Left kidney (tissue), 2 donors: ENCODE results near the gene HOXA2. TPM values are rescaled to one million over a fixed set of nuclear protein-coding genes. Genes with fewer than 3 reads are reported as not detected.

Source experiments
- DNase-seq: peaks from one replicate; pipeline ENCODE4 v3.0.0-alpha.2; 2013
- polyA plus RNA-seq: library from polyadenylated mRNA; unstranded; fragments of 120-200 nt; gene quantifications from one replicate; pipeline ENCODE4 v1.2.1, GENCODE V29; 2013; ENCODE audit not compliant: insufficient read length

Gene HOXA2
- polyA plus RNA-seq, 1 donor = 13.9 TPM

DNA sequence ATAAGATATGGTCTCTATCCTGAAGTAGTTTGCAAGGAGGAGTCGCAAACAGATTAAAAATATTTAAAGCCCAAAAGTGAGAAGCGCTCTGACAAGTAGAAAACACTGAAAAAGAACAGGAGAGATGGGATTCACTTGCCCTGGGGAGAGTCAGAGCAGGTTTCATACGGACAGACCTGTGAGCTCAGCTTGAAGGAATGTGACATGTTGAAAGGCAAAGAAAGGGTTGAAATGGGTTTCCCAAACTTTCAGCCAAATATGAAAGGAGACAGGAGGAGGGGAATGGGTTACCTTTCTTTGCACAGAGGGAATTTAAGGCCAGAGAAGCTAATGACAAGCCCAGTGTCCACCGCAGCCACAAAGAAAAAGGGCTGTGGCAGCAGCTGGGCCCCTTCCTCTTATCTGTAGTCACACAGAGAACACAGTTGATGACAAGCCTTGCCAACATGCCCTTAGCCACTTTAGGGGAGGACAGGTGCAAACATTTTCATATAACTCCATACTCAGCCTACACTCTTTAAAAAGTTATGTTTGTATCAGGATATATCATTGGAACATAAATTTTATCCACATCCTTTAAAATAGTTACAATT, 21.5 kb downstream of the HOXA2 start:
- no peak for DNase-seq

DNA sequence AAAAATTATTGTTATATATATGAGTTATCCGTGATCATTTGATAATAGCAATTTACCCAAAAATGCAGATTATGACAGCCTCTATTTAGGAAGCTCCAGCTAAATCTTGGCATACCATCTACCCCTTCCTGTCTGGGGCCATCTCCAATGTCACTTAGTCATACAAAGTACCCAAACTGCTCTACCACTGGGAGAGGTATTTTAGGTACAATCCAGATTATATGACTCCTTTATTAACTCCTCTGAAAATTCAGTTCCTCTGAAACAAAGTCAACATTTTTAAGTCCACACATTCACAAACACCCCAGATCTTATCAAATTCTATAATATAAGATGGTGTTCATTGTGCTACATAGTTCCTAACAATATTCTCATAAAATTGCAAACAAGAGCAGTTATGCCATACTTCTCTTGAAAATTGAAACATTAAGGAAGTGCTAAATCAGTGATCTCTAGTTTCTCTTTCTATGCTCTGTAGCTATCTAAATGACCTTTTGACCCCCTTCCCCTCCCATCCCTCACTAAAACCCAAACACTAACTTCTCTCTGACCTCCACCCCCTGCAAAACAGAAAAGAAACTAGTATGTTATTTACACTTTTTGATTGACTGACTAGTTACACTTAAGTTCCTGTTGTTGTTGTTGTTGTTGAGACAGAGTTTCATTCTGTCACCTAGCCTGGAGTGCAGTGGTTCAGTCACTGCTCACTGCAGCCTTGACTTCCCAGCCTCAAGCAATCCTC, 23.1 kb downstream of the HOXA2 start:
- DNase-seq = no peak

DNA sequence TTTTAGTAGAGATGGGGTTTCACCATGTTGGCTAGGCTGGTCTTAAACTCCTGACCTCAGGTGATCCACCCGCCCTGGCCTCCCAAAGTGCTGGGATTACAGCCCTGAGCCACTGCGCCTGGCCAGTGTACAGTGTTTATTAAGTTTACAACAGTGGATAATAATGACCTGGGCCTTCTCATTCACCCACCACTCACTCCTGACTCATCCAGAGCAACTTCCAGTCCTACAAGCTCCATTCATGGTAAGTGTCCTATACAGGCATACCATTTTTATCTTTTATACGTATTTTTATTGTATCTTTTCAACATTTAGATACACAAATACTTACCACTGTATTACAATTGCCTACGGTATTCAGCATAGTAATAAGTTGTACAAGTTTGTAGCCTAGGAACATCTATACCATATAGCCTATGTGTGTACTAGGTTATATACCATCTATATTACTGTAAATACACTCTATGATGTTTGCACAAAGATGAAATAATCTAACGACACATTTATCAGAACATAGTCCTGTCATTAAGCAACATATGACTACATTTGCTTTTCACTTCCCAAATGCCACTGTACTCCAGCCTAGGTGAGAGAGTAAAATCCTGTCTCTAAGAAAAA, 23.8 kb downstream of the HOXA2 start:
- no peak for DNase-seq

DNA sequence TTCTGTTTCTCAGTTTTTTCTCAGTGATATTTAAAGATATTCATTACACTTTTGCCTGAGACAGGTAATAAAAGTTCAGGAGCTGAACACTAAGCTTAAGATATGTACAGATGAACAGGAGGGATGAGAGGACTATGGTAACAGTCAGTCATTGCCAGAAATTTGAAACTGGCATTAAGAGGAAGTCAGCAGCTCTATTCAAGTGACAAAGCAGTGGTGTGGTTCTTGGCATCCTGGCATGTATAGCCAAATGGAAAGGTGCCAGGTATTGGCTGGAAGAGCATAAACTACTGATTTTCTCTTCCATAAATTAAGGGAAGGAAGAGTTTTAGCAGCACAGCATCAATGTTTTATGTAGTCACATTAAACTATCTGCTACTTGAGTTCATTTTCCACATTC, 29.4 kb downstream of the HOXA2 start:
- DNase-seq = no peak

DNA sequence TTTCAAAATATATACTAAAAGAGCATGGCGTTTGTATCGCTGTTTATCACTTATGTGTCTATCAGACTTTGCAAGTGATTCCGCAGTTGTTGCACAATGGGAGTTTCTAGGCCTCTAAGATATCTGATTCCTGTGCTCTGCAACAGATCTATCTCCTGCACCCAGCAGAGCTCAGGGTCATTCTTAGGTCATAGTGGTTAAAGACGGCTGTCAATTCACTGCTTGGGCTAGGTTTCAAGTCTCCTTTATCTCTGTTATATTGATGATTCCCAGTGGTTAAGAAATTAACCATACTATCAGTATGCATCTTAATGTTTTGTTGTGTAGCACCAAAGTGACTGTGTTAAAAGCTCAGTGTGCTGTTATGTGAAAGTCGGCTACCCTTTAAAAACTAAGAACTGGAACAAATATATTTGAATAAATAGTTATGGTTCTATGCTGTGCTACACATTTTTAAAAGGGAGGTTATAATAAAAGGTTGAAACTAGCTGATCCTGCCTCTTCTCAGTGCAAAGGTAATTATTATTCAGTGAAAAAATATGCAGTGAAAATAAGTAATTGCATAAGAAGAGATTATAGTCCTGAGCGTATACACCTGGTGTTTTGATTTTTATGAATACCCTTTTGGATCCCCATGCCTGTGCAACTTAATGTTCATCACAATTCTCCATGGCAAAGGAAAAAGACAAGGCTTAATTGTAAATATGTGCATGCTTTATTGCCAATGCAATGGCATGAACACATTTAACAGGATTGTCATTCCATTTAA, 30.7 kb downstream of the HOXA2 start:
- no peak for DNase-seq

DNA sequence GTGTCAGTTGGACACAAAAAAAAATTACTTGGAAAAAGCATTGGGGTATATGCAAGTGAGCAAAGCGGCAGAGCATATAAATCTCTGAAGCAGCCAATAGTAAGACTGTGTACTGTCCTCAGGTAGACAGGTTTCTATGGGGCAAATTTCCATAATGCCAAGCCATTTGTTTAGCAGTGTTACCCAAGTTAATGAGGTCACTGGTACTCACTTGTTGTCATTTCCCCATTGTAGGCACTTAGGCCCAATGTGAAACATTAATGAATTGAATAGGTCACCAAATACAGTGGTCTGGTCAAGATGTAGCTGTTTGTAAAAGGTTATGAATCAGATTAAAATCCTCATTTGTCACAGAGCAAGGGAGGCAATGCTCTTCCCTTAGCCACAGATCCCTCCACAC, 34.2 kb downstream of the HOXA2 start:
- no peak for DNase-seq

DNA sequence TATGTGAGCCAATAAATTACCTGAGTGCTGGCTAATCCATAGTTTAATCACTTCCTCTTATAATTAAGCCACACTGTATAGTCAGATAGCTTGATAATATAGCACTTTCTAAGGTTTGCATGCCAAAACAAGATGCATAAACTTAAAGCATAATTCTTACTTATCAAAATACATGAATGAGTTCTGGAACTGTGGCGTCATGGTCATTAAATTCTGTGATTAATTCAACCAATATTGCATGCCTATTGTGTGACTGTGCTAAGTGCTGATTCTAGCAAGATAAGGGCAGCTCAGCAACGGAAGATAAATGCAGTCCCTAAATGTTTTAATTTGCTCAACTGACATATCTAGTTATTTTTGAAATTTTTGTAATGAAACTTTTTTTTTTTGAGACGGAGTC, 36.3 kb downstream of the HOXA2 start:
- DNase-seq = no peak

DNA sequence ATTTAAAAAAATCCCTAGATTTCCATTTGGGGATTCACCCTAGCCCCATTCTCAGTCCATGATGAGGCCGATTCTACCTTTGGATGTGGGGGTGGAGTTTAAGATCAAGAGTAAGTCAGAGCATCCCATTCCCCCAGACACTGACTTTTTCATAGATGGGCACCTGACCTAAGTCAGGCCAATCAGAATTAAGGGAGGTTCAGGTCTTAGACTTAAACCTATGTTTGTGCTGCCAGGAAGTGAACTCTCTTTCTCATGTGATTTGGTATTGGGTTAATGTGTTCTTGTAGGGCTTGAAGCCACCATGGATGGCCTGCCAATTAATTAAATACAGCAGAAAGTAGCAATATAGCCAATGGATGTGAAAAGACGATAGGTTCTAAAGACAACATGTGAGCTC, 36.8 kb downstream of the HOXA2 start:
- no peak for DNase-seq

DNA sequence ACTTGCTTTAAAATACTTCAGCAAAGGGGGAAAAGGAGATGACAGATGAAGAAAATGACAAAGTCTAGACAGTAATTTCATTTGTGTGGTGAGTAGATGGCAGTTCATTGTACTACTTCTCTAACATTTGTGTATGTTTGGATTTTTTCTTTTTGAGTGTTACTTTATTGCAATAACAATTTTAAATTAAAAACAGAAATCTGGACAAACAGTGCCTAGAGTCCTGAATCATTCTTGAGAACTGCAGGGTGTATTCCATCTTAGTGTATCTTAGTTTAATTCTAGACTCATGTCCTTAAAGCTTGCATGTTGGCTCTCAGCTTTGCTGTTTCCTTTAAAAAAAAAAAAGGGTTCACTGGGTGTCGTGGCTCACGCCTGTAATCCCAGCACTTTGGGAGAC, 37.8 kb downstream of the HOXA2 start:
- no peak for DNase-seq

DNA sequence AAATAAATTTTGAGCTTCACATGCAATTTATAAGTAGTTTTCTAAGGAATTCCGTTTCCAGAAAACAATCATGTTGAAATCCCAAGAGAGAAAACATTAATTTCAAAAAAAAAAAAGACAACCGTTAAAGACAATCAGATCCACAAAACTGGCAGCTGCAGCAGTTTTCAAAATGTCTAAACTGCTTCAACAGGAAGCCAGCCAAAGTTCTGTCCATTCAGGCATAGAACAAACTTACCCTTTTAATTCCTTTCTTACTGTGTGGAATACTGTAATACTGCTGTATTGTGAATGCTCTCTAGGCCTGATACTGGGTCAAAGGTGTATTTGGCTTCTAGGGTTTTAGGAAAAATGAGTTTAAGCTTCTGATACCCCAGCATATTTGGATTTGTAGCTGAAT, 38.3 kb downstream of the HOXA2 start:
- DNase-seq = peak; percentile 32

DNA sequence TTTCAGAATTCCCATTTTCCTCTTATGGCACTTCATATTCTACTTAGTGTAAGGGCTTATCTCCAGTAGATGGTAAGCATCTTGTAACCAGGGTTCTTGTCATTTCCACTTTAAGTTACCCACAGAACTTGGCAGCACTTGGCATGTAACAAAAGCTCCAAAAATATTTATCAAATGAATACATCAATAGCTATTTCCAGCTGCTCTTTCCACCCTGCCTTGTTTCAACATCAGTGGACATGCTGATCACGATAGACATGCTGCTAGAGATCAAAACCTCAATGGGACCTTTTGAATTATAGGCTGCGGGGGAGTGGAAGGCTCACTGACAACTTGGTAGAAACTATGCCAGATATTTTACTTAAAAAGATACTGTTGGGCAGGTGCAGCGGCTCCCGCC, 39.5 kb downstream of the HOXA2 start:
- no peak for DNase-seq

DNA sequence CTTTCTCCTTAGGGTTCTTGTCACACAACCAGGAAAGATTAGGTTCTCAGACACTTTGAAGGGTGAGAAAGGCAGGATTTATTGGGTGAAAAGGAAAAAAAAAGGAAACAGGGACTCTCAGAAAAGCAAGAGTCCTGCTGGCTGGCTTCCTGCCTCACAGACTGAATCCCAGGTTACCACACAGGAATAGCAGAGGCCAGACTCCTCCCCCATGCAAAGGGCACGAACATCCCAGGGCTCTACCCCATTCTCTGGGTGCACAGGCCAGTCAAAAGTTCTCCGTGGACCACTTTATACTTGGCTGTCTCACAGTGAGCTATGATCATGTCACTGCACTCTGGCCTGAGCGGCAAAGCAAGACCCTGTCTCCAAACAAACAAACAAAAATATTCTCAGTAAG, 49.3 kb downstream of the HOXA2 start:
- no peak for DNase-seq

DNA sequence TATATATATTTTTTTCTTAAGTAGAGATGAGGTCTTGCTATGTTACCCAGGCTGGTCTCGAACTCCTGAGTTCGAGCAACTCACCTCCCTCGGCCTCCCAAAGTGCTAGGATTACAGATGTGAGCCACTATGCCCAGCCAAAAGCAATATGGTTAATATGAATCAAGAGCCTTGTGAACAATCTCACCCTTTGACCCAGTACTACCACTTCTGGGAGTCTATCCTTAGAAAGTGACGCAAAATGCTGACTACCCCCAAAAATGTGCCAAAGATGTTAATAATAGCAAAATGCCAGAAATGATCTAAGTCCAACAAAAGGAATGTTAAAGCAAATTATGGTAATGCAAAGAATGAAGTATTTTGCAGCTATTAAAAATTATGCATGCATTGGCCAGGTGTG, 51.0 kb downstream of the HOXA2 start:
- no peak for DNase-seq

Other genes with a start within 250 kb of the HOXA2 start
- gene SKAP2, start 238.1 kb downstream of the HOXA2 start, polyA plus RNA-seq = 22.4 TPM
- 3.4 TPM for gene HOXA1, start 6.7 kb downstream of the HOXA2 start, polyA plus RNA-seq
- 28.6 TPM for gene HOXA4, start 28.1 kb upstream of the HOXA2 start, polyA plus RNA-seq
- gene HOXA5, start 41.0 kb upstream of the HOXA2 start, polyA plus RNA-seq = 76.0 TPM
- gene HOXA6, start 45.1 kb upstream of the HOXA2 start, polyA plus RNA-seq = 26.5 TPM
- 47.9 TPM for gene HOXA3, start 49.9 kb upstream of the HOXA2 start, polyA plus RNA-seq
- 22.7 TPM for gene HOXA7, start 54.0 kb upstream of the HOXA2 start, polyA plus RNA-seq
- gene HOXA9, start 62.9 kb upstream of the HOXA2 start, polyA plus RNA-seq = 124 TPM
- gene HOXA10, start 71.6 kb upstream of the HOXA2 start, polyA plus RNA-seq = 137 TPM
- 32.2 TPM for gene HOXA11, start 82.5 kb upstream of the HOXA2 start, polyA plus RNA-seq
- not detected for gene HOXA13, start 97.4 kb upstream of the HOXA2 start, polyA plus RNA-seq
- 0.07 TPM for gene EVX1, start 140.1 kb upstream of the HOXA2 start, polyA plus RNA-seq